Measurements from ENCODE around the gene GNL3L.
"Not testable (repeated sequence)": the region's sequence is repeated elsewhere in the genome, so short reads cannot be mapped to it uniquely, and the experiment has no call there.

The GNL3L gene

GRCh38 chrX:54529552-54530356 is at the start of gene GNL3L:
Gene GNL3L, plus strand, starts transcription at chrX:54530219. Its CDS starts 2,348 bp downstream, at chrX:54532567.
- DNase-seq, result peak; percentile 41 to 87 (median 71)

DNA sequence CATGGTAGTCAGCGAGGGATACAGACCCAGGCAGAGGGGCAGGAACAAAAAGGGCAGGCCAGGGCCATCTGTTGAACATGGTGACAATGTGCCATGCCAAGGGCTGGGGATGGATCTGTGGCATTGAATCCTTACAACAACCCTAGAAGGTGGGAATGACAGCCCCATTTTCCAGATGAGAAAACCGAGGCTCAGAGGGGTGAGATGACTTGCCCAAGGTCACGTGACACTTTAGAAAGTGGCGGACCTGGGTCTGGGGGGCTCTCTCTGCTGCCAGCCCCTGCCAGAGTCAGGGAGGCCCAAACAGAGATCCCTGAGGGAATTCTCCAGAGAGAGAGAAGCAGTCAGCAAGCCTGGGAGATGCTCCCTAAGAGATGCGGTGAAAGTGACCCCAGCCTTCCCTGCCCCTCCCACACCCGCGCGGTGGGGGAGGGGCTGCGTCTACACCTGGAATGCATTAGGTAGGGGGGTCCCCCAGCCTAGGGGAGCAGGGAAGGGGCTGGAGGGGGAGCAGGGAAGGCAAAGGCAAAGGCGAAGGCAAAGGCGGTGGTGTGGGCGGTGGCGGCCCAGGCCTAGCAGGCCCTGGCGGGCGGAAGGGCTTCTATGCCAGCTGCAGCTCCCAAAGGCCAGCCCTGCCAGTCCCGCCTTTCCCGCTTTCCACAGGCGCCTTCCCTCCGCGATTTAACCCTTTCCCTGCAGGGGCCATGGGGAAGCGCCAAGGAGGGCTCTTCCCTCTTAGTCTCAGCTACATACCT is 47.0 kb upstream of the GNL3L start:
- DNase-seq, result no peak

DNA sequence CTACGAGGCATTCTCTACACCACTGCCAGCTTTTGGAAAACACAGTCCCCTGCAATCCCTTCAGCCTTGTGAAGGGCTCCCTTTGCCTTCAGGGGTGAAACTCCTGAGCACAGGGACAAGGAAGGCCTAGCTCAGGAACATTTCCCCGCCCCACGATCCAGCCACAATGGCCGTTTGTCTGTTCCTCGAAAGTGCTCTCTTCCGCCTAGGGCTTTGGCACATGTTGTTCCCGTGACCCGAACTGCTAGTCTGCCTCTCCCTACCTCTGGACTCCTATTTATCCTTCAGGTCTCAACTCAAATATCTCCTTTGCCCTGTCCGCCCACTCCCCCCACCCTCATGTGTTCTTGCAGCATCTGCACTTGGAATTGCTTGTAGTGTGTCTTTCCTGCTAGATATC is 46.1 kb upstream of the GNL3L start:
- no peak for DNase-seq

DNA sequence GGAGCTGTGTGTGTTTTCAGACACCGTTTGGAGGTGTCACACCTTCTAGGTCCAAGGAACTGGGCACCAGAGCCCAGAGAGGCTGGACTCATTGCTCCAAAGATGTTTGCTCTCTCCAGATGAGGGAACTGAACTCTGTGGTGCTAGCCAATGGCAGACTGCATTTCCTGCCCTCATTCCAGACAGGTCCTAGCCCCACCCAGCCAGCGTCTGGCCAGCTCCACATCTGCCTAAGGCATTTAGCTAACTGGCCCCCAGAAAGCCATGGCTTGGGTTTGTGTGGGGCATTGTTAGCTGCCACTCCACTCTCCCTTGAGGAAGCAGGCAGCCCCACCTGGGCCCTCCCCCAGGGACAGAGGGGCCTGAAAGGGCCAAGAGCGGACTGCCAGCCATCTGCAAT is 45.4 kb upstream of the GNL3L start:
- no peak for DNase-seq

DNA sequence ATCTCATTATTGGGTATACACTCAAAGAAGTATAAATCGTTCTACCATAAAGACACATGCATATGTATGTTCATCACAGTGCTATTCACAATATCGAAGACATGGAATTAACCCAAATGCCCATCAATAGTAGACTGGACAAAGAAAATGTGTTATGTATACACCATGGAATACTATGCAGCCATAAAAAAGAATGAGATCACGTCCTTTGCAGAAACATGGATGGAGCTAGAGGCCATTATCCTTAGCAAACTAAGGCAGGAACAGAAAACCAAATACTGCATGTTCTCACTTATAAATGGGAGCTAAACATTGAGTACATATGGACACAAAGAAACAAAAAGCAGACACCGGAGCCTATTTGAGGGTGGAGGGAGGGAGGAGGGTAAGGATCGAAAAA is 40.2 kb upstream of the GNL3L start:
- not testable (repeated sequence) for DNase-seq

DNA sequence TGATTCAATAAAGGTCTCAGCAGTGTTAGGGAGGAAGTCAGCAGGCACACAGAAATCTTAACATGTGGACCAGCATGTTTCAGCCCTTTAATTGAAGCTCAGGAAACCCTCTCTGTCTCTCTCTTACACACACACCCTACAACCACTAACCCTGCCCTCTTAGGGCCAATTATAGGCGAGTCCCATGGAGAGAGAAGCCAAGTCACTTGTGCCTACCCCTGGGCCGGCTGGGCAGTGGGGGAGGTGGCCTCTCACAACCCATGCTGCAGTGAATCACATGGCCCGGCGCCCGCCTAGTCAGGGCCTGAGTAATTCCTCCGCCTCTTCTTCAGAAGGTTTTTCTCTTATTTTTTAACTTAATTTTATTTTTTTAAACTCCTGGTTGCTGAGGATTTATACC is 37.7 kb upstream of the GNL3L start:
- DNase-seq, result no peak

GRCh38 chrX:54494166-54494988 is 35.6 kb upstream of the GNL3L start:
- DNase-seq, result no peak

GRCh38 chrX:54494989-54495813 is 34.8 kb upstream of the GNL3L start:
- no peak for DNase-seq

DNA sequence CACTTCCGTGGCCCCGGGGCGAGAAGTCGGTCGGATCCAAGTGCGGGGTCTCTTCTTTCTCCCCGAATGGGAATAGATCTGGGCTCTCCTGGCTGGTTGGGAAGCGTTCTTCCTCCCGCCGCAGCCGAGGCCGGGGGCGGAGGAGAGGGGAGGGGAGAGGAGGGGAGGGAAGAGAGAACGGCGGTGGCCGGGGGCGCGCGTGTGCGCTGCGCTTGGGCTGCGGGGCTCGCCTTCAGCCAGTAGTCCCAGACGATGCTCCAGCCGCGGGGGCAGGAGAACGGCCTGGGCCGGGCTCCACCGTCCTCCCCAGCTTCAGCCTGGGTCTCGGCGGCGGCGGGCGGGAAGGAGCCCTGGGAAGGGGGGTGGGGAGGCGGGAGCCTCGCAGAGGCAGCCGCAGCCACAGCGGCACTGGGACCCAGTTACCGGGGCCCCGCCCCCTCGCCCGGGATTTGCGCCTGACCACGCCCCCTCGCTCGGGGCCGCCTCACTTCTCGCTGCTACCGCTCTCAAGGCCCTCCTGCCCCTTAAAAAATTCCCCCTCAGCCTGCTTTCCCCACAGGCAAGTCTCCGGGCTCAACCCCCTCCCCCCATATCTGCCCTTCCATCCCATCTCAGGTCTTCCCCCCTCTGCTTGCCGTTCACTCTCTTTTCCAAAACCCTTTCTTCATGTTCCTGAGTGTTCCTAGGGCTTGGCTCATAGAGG is 34.1 kb upstream of the GNL3L start, which contains the start of gene FGD1:
FGD1 (minus strand) TSS at position 421 of the 703 bp plus-strand sequence. CDS start 802 bp downstream, outside the sequence.
- DNase-seq, result peak in 1 of 4 experiments; percentile 23

- no peak for DNase-seq
Observed at GRCh38 chrX:54496517-54496852, 33.5 kb upstream of the GNL3L start.

DNA sequence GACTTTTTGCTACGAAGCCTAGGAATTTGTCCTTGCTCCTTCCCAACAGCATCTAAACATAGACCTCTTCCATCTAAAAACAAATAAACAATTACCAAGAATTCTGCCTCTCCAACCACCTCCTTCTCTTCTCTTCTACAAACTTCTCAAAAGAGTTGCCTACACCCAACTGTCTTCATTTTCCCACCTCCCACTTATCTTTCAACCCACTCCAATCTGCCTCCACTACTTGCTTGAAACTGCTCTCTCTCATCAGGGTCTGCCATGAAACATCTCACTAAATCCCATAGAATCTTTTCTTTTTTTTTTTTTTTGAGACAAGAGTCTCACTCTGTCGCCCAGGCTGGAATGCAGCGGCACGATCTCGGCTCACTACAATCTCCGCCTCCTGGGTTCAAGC is 33.1 kb upstream of the GNL3L start:
- DNase-seq, result no peak

DNA sequence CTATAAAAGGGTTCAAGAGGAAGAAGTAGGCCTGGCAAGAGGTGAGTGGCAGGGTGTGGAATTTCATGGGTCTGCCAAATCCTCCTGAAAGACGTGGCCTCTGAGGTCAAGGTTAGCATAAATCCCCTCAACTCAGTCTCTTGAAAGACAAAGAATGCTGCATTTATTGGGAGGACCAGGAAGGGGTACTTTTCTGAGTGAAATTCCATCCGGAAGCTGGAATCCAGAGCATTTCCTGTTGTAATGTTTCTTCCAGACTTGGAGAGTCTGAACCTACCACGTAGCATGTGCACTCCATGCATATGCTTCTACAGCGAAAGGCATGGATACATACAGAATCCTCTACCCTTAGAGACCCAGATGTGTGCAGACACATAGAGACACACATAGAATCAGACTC is 20.6 kb upstream of the GNL3L start:
- DNase-seq, result no peak

DNA sequence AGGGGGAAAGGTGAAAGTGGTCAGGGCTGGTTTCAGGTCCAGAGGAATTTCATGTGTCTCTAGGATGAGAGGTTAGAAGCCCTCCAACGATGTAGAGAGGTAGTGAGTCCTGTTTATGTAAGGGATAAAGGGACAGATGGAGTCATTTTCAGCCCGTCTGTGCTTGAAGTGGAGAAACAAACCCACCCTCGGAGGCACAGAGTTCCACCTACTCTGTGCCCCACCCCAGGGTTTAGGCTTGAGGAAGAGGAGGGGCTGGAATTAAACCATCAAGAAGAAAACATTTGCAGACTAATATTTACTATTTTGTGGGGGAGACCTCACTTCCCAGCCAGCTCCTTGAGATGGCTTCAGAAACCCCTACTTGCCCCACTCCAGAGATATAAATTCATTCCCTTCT is 868 bp upstream of the GNL3L start:
- DNase-seq, result no peak

DNA sequence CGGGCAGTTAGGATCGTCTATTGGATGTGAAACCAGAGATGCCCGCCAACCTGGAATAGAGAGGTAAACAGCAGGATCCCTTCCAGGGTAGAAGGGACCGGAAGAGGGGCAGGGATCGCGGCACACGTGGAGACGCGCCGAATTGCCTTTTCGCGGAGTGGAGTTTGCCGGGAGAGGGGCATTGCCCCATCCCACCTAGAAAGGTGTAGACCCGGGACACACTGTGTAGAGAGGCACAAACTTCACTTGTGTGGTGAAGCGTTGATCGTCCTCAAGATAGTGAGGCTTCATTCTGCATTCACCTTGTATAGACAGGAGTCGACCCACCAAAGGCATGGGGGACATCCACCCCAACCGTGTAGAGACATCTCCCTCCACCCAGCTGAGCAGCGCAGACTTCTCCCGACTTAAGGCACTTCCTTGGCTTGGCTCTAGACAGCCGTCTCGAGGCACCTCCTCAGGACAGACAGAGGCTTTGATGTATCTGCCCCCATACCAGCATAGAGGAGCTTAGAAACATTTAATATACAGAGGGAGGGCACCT is 410 bp downstream of the GNL3L start:
- DNase-seq, result no peak

- DNase-seq, result no peak
Observed at GRCh38 chrX:54534271-54534670, 4.3 kb downstream of the GNL3L start.

DNA sequence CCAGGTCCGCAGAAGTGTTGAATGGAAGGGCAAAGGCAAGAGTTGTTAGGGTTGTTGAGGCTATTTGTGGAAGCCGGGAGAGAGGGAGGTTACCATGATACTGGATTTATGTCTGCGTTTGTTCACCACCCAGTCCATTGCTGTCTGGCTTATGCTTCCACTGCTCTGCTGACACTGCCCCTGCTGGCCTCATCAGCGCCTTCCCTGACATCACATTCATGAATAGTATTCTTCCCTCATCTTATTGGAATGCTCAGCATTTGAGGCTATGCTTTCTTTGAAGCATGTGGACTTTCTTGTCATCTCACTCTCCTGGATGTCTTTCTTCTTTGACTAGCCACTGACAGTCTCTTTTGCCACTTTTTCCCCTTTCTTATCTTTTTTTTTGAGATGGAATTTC is 10.3 kb downstream of the GNL3L start:
- no peak for DNase-seq

- DNase-seq, result not testable (repeated sequence)
Observed at GRCh38 chrX:54542239-54542638, 12.2 kb downstream of the GNL3L start.

- DNase-seq, result no peak
Observed at GRCh38 chrX:54550821-54551220, 20.8 kb downstream of the GNL3L start.

GRCh38 chrX:54551801-54552200 is 21.8 kb downstream of the GNL3L start:
- DNase-seq, result no peak

DNA sequence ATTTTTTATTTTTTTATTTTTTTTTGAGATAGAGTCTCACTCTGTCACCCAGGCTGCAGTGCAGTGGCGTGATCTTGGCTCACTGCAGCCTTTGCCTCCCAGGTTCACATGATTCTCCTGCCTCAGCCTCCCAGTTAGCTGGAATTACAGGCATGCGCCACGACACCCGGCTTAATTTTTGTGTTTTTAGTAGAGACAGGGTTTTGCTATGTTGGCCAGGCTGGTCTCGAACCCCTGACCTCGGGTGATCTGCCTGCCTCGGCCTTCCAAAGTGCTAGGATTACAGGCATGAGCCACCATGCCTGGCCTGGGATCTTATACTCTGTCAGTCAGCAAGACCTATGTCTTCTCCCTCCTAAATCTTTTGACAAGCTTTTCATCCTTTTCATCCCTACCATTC is 25.0 kb downstream of the GNL3L start:
- DNase-seq, result not testable (repeated sequence)

DNA sequence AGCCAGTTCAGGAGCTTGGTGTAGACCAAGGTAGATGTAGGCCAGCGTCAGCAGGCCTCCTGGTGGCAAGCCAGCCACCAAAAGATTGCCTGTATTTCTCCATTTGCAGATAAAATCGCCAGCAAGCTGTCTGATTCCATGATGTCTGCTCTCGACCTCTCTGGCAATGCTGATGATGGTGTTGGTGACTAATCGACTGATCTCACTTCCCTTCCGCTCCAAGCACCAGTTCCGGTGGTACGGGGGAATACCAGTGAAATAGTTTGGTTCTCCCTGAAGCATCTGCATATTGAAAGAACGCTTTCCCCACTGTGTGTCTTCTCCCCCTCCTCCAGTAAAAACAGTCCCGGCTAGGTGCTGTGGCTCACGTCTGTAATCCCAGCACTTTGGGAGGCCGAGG is 30.4 kb downstream of the GNL3L start:
- DNase-seq, result no peak

DNA sequence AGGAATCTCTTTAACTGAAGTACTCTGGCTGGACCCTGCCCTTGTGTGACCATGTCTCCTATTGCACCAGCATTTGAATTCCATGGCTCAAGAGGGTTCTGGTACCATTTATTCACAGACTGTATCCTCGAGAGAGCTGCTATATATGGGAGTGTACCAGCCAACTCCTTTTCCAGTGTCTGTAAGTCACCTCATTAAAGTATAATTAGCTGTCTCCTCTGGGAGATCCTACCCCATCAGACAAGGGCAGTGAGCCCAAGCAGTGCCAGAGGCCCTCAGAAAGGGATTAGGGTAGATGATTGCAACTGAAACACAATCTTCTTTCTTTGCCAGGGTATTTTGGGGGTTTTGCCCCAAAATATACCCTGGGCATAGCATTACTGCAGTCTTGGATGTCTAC is 31.6 kb downstream of the GNL3L start:
- no peak for DNase-seq
